Endothelial cell of hepatic sinusoid (primary cell): Measurements from ENCODE around the gene UFSP1.
"Not testable (repeated sequence)": the region's sequence is repeated elsewhere in the genome, so short reads cannot be mapped to it uniquely, and the experiment has no call there.

ENCODE experiments used
- in situ Hi-C: cut with HindIII; loops from 2 replicates; pipeline ENCODE4 v1.10.0; 2017; ENCODE audit warnings: low sequenced_read_pairs

UFSP1 gene

GRCh38 chr7:100888988-100889750, at the start of gene UFSP1:
Gene UFSP1 (minus strand): TSS chr7:100889715. CDS start chr7:100889271, 444 bp downstream.
- in situ Hi-C loops, result loop anchor here (5.0 to 10.0 kb wide), 3 partner anchors 56 to 206 kb away; partner anchors contain the start of genes EPHB4 and MUC3A

- in situ Hi-C loops, result not testable (repeated sequence)
These were observed 46.7 kb upstream of the UFSP1 start for GRCh38 chr7:100936167-100936566.

GRCh38 chr7:100935381-100935780, 45.9 kb upstream of the UFSP1 start:
- in situ Hi-C loops, result not testable (repeated sequence)

GRCh38 chr7:100933734-100934133, 44.2 kb upstream of the UFSP1 start:
- in situ Hi-C loops, result no loop called here

DNA sequence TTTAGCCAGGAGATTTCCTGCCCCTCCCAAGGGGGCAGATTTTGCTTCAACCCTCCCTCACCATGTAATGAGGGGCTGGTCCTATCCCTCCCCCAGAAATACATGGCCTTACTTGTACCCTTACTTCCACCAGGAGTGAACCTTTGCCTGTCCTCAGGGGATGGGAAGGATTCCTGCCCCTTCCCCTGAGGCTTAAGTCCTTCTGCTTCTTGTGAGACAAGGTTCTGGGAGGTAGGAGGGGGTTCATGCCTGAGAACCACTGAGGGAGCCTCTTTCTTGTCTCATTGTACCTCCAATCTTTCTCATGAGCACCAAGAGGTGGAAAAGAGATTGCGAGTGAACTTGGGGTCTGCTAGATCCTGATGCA, 40.3 kb upstream of the UFSP1 start:
- in situ Hi-C loops, result no loop called here

DNA sequence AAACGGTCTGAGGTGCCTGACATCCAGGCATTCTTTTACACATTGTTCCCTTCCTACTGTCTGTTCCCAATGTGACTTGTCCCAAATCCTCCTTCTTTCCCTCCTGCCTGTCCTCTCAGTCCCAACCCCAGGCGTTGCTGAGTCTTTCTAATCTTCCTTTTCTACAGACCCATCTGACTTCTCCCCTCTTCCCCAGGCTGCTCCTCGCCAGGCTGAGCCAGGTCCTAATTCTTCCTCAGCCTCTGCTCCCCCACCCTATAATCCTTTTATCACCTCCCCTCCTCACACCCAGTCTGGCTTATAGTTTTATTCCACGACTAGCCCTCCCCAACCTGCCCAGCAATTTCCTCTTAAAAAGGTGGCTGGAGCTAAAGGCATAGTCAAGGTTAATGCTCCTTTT, 34.1 kb upstream of the UFSP1 start:
- in situ Hi-C loops, result not testable (repeated sequence)

DNA sequence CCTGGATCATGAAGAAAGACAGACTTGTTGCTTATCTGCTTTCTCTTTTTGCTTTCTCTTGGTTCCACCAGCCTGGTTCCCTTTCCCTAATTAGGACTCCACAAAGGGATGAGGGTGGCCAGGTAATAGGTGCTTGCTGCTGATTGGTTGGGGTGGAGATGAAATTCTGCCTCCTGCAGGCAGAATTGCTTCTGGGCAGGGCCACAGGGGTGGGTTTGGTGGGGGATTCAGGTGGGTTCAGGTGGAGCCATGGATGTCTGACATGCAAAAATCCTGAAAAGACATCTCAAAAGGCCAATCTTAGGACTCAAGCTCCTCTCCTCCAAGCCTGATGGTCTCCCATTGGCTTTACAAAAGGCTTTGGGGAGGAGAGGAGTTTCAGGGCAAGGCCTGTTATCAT, 31.5 kb upstream of the UFSP1 start:
- in situ Hi-C loops, result no loop called here

DNA sequence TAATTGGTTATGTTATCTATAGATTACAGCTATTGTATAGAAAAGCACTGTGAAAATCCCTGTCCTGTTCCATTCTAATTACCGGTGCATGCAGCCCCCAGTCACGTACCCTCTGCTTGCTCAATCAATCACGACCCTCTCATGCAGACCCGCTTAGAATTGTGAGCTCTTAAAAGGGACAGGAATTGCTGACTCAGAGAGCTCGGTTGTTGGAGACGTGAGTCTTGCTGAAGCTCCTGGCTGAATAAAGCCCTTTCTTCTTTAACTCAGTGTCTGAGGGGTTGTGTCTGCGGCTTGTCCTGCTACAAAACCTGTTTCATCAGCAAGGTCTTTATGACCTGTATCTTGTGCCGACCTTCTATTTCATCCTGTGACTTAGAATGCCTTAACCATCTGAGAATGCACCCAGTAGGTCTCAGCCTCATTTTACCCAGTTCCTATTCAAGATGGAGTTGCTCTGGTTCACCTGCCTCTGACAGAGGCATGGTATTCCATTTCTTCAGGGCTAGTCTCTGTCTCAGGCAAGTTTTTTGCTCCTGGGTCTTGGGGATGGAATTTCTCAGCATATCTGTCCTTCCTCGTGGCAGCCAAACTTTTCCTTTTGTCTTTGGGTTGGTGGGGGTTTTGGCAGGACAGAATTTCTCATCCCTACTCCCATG, 30.4 kb upstream of the UFSP1 start:
- in situ Hi-C loops, result not testable (repeated sequence)

DNA sequence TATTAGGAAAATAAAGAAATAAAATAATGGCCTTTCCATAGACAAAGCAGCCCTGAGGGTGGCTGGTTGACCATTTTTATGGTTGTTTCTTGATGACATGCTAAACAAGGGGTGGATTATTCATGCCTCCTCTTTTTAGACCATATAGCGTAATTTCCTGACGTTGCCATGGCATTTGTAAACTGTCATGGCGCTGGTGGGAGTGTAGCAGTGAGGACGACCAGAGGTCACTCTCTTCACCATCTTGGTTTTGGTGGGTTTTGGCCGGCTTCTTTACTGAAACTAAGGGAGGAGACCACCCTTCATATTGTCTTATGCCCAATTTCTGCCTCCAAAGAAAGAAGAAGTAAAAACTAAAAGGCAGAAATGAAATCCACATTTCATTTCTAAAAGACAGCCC, 29.8 kb upstream of the UFSP1 start:
- in situ Hi-C loops, result not testable (repeated sequence)

GRCh38 chr7:100914879-100915447, 25.4 kb upstream of the UFSP1 start:
- in situ Hi-C loops, result no loop called here

DNA sequence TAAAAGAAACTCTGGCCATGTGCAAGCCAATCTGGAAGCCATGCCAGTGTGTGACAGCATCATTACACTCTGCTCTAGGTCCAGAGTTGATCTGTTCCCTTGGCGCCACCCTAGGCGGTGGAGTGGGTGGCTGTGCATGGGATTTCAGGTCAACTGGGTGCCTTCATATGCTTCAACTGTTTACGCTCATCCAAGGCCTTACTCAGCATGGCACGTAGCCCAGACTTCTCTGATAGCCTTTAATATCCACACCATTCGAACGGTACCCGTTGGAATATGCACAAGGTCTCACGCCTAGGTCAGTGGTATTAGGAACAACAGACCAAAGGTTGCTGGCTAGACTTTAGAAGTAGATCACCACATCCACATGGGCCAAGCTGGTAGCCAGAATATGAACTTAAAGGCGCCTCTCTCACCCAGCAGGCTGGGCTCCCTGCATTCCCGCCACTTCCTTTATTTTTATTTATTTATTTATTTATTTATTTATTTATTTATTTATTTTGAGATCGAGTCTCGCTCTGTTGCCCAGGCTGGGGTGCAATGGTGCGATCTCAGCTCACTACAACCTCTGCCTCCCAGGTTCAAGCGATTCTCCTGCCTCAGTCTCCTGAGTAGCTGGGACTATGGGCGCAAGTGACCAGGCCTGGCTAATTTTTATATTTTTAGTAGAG, 24.8 kb upstream of the UFSP1 start:
- in situ Hi-C loops, result no loop called here

GRCh38 chr7:100911484-100911883, 22.0 kb upstream of the UFSP1 start:
- in situ Hi-C loops, result no loop called here

DNA sequence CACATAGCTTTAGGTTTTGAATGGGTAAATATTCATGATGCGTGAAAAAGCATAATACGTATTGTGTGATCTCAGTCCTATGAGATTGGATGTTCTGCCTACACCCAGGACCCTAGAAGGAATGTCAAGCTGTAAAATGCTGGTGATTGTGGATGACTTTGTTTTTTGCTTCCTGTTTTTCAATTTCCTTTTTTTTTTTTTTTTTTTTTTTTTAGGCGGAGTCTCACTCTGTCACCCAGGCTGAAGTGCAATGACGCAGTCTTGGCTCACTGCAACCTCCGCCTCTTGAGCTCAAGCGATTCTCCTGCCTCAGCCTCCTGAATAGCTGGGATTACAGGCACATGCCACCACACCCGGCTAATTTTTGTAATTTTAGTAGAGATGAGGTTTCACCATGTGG, 20.9 kb upstream of the UFSP1 start:
- in situ Hi-C loops, result not testable (repeated sequence)

DNA sequence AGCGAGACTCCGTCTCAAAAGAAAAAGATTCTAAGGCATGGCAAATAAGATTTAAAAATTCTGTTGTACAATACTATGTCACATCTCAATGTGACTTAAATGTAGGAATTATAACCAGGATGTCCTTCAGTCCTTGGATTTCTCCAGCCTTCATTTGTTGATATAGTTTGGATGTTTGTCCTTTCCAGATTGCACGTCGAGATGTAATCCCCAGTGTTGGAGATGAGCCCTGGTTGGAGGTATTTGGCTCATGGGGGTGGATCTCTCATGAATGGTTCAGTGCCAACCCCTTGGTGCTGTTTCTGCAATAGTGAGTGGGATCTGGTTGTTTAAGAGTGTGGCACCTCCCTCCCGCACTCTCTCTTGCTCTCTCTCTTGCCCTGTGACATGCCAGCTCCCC, 19.0 kb upstream of the UFSP1 start:
- in situ Hi-C loops, result loop anchor here (10.0 kb wide), 1 partner anchor 46 kb away; no protein-coding TSS in a partner anchor

- in situ Hi-C loops, result loop anchor here (10.0 kb wide), 1 partner anchor 52 kb away; no protein-coding TSS in a partner anchor
These were observed 13.1 kb upstream of the UFSP1 start for GRCh38 chr7:100902638-100903037.

DNA sequence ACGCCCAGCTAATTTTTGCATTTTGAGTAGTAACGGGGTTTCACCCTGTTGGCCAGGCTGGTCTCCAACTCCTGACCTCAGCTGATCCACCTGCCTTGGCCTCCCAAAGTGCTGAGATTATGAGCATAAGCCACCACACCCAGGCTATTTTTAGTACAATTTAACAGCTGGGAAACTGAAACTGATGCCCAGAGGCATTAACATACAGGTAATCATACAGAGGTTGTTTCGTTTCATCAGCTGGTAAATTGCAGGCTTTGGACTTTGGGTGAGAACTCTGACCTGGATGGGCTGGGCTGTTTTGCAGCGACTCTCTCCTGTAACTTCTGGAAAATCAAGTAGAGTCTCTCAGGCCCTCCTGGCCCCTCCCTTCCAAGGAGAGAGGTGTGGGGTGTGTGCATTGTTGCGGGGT, 12.4 kb upstream of the UFSP1 start:
- in situ Hi-C loops, result loop anchor here (10.0 kb wide), 1 partner anchor 53 kb away; no protein-coding TSS in a partner anchor

DNA sequence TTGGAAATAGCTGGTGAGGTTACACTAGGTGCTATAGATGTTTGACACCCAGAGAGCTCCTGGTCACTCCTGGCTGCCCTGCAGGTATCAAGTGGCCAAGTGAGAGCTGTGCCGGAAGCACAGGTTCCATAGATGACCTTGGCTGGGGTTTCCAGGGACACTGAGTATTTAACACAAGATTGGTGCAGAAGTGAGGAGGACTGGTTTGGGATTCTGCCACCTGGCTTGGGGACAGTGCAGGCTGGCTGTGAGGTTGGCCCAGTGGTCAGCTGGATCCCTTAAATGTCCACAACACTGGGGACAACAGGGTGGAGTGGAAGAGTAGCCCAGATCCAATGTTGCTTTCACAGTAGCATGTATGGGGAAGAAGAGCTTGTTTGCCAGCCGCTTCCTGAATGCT, 11.5 kb upstream of the UFSP1 start:
- in situ Hi-C loops, result loop anchor here (10.0 kb wide), 1 partner anchor 54 kb away; no protein-coding TSS in a partner anchor

GRCh38 chr7:100899432-100899831, 9.9 kb upstream of the UFSP1 start:
- in situ Hi-C loops, result no loop called here

GRCh38 chr7:100897772-100898454, 8.4 kb upstream of the UFSP1 start:
- in situ Hi-C loops, result no loop called here

DNA sequence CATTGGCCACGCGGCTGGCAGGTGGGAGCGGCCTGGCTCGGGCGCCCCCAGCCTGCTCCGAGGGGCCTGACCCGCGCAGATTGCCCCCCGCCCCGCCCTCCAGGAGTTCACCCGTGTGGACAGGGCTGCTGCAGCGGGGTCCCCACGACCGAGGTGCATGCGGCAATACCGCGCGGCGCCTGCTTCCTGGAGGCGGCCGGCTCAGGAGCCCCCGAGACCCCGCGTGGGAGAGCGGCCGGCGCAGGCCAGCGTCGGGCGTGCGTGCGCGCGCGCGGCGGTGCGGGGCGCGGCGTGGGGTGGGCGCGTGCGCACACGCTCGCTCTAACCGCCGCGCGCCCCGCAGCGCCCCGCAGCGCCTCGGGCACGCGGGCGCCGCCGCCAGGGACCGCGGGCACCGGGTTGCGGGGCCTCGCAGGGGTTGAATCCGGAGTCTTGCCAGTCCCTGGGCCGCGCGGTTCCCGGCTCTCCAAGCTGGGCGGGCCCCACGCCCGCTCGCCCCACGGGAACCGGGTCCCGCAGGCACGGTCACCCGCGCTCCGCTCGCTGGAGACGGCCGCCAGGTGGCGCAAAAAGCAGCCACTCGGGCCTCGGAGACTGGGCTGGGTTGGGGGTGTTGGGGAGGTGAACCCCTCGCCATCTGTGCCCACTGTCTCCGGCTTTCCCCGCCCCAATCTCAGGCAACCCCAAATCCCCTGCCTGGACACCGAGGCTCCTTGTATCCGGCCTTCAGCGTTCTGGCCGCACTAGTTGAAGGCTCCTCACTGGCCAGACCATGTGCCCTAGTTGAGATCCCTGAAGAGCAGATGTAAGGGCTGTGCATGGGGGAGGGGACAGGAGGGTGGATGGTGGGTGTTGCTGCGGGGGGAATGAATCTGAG, 7.5 kb upstream of the UFSP1 start:
- in situ Hi-C loops, result no loop called here
